H9 (cell line): ENCODE data around the gene FNDC3B. TPM values are rescaled to one million over a fixed set of nuclear protein-coding genes. Genes with fewer than 3 reads are reported as not detected.

Experiments used
- DNase-seq: peaks from one replicate; pipeline ENCODE4 v3.0.0-alpha.2; 2017
- H2AFZ ChIP-seq: one replicate; pipeline ENCODE4 v1.6.1; 2013; ENCODE audit warnings: mild to moderate bottlenecking, low read length, control low read depth, moderate library complexity
- H2AK5ac ChIP-seq: 2 replicates; pipeline ENCODE4 v1.6.1; 2013; ENCODE audit warnings: low read length, control low read depth, mixed read lengths; ENCODE audit not compliant: insufficient read length
- H2BK120ac ChIP-seq: one replicate; pipeline ENCODE4 v1.6.1; 2013; ENCODE audit warnings: low read depth, mild to moderate bottlenecking, low read length, control low read depth, inconsistent platforms; ENCODE audit not compliant: poor library complexity, severe bottlenecking
- H2BK12ac ChIP-seq: 2 replicates; pipeline ENCODE4 v1.6.1; 2013; ENCODE audit warnings: low read length, control low read depth, mixed read lengths, low read depth; ENCODE audit not compliant: insufficient read length
- H2BK15ac ChIP-seq: 2 replicates; pipeline ENCODE4 v1.6.1; 2013; ENCODE audit warnings: low read depth, low read length, control low read depth
- H2BK20ac ChIP-seq: one replicate; pipeline ENCODE4 v1.6.1; 2013; ENCODE audit warnings: low read depth, mild to moderate bottlenecking, low read length, control low read depth, inconsistent platforms; ENCODE audit not compliant: poor library complexity, severe bottlenecking
- H2BK5ac ChIP-seq: 2 replicates; pipeline ENCODE4 v1.6.1; 2013; ENCODE audit warnings: low read length, control low read depth, mixed read lengths; ENCODE audit not compliant: insufficient read length
- H3K14ac ChIP-seq: 2 replicates; pipeline ENCODE4 v1.6.1; 2013; ENCODE audit warnings: low read length, control low read depth; ENCODE audit not compliant: insufficient read depth
- H3K18ac ChIP-seq: 2 replicates; pipeline ENCODE4 v1.6.1; 2013; ENCODE audit warnings: low read depth, mild to moderate bottlenecking, mixed read lengths, low read length, control low read depth; ENCODE audit not compliant: insufficient read length
- H3K23ac ChIP-seq: 2 replicates; pipeline ENCODE4 v1.6.1; 2013; ENCODE audit warnings: low read length, control low read depth, mixed read lengths, low read depth; ENCODE audit not compliant: insufficient read length
- H3K23me2 ChIP-seq: 2 replicates; pipeline ENCODE4 v1.6.1; 2013; ENCODE audit warnings: low read depth, mild to moderate bottlenecking, mixed read lengths, low read length, control low read depth; ENCODE audit not compliant: insufficient read length, poor library complexity, severe bottlenecking
- H3K27ac ChIP-seq: 2 replicates; pipeline ENCODE4 v1.5.1; 2013; ENCODE audit warnings: low read length, control low read depth, mixed read lengths, low read depth; ENCODE audit not compliant: insufficient read length
- H3K27me3 ChIP-seq: 2 replicates; pipeline ENCODE4 v1.6.1; 2013; ENCODE audit warnings: low read length, control low read depth, inconsistent platforms; ENCODE audit not compliant: insufficient read depth
- H3K4ac ChIP-seq: 2 replicates; pipeline ENCODE4 v1.6.1; 2013; ENCODE audit warnings: low read depth, mild to moderate bottlenecking, control low read depth, inconsistent platforms, low read length, moderate library complexity
- H3K4me1 ChIP-seq: 2 replicates; pipeline ENCODE4 v1.6.1; 2013; ENCODE audit warnings: low read length, control low read depth, inconsistent platforms; ENCODE audit not compliant: insufficient read depth
- H3K4me2 ChIP-seq: 2 replicates; pipeline ENCODE4 v1.6.1; 2013; ENCODE audit warnings: low read length, control low read depth, mixed read lengths; ENCODE audit not compliant: insufficient read length, insufficient read depth
- H3K56ac ChIP-seq: 2 replicates; pipeline ENCODE4 v1.6.1; 2013; ENCODE audit warnings: low read depth, mild to moderate bottlenecking, mixed read lengths, low read length, control low read depth; ENCODE audit not compliant: insufficient read length
- H3K79me1 ChIP-seq: 2 replicates; pipeline ENCODE4 v1.6.1; 2013; ENCODE audit warnings: low read depth, mild to moderate bottlenecking, moderate library complexity, low read length, control low read depth, inconsistent platforms; ENCODE audit not compliant: insufficient read depth, poor library complexity, severe bottlenecking
- H3K79me2 ChIP-seq: 2 replicates; pipeline ENCODE4 v1.6.1; 2013; ENCODE audit warnings: low read length, control low read depth, inconsistent platforms; ENCODE audit not compliant: insufficient read depth
- H3K9ac ChIP-seq: 2 replicates; pipeline ENCODE4 v1.6.1; 2013; ENCODE audit warnings: low read length, control low read depth, mixed read lengths; ENCODE audit not compliant: insufficient read length; ENCODE audit errors: extremely low read depth
- H3K9me3 ChIP-seq: one replicate; pipeline ENCODE4 v1.6.1; 2013; ENCODE audit warnings: low read depth, low read length, inconsistent platforms; ENCODE audit not compliant: control insufficient read depth
- H3T11ph ChIP-seq: one replicate; pipeline ENCODE4 v1.6.1; 2013; ENCODE audit warnings: mild to moderate bottlenecking, low read length, control low read depth, inconsistent platforms
- H4K20me1 ChIP-seq: one replicate; pipeline ENCODE4 v1.6.1; 2013; ENCODE audit not compliant: control insufficient read depth, insufficient read length, insufficient read depth
- H4K5ac ChIP-seq: 2 replicates; pipeline ENCODE4 v1.6.1; 2013; ENCODE audit warnings: low read depth, mild to moderate bottlenecking, mixed read lengths, low read length, control low read depth; ENCODE audit not compliant: insufficient read length
- H4K8ac ChIP-seq: replicated peaks from 2 replicates; pipeline ENCODE4 v1.6.1; 2013; ENCODE audit warnings: low read length, control low read depth, mixed read lengths, low read depth; ENCODE audit not compliant: insufficient read length
- H4K91ac ChIP-seq: 2 replicates; pipeline ENCODE4 v1.6.1; 2013; ENCODE audit warnings: low read depth, mild to moderate bottlenecking, moderate library complexity, mixed read lengths, low read length, control low read depth; ENCODE audit not compliant: insufficient read length
- H3K27ac Mint-ChIP-seq, 3 experiments: 2 replicates in 2 of 3; 3 replicates in 1 of 3; pipeline ENCODE4 v1.8.0; 2020 to 2021; ENCODE audit warnings: mixed read lengths in 3 of 3, mild to moderate bottlenecking in 1 of 3, moderate library complexity in 1 of 3
- H3K27me3 Mint-ChIP-seq: 2 replicates; pipeline ENCODE4 v1.8.0; 2021; ENCODE audit warnings: low read depth, mild to moderate bottlenecking, moderate library complexity, mixed read lengths
- H3K36me3 Mint-ChIP-seq, 3 experiments: 2 replicates in 2 of 3; 3 replicates in 1 of 3; pipeline ENCODE4 v1.8.0; 2020 to 2021; ENCODE audit warnings: low read depth in 3 of 3, mixed read lengths in 3 of 3; ENCODE audit not compliant: insufficient read depth in 1 of 3
- H3K4me1 Mint-ChIP-seq, 2 experiments: 2 replicates each; pipeline ENCODE4 v1.8.0; 2020; ENCODE audit warnings: mixed read lengths in 2 of 2
- H3K4me3 Mint-ChIP-seq, 2 experiments: 2 replicates in 1 of 2; 3 replicates in 1 of 2; pipeline ENCODE4 v1.8.0; 2020 to 2021; ENCODE audit warnings: mild to moderate bottlenecking in 2 of 2, mixed read lengths in 2 of 2, moderate library complexity in 1 of 2
- H3K9me3 Mint-ChIP-seq, 2 experiments: 2 replicates in 1 of 2; 3 replicates in 1 of 2; pipeline ENCODE4 v1.8.0; 2020; ENCODE audit warnings: mild to moderate bottlenecking in 2 of 2, mixed read lengths in 2 of 2, moderate library complexity in 1 of 2
- WGBS: extraction: QIAGEN DNeasy Blood & Tissue Kit; methylation state at CpG from one replicate; pipeline ENCODE4 v1.1.7; 2013; ENCODE audit warnings: missing lambda C conversion rate, low lambda C conversion rate, mixed read lengths; ENCODE audit not compliant: insufficient read length; ENCODE audit errors: extremely low coverage; 5-methylcytosine and 5-hydroxymethylcytosine counted together
- total RNA-seq: library from RNA; stranded (reverse); gene quantifications from 2 replicates; pipeline ENCODE4 v1.2.1, GENCODE V29; 2021
- TF ChIP-seq, protein P1 (sequence below): fragments of 200-600 bp; sonication (generic); conservative IDR thresholded peaks from 3 replicates; pipeline ENCODE4 v1.8.0; 2021; ENCODE audit warnings: antibody characterized with exemption, mild to moderate bottlenecking

Gene FNDC3B
- total RNA-seq, 1 experiment from 2014 or later, result 43.8 TPM

DNA sequence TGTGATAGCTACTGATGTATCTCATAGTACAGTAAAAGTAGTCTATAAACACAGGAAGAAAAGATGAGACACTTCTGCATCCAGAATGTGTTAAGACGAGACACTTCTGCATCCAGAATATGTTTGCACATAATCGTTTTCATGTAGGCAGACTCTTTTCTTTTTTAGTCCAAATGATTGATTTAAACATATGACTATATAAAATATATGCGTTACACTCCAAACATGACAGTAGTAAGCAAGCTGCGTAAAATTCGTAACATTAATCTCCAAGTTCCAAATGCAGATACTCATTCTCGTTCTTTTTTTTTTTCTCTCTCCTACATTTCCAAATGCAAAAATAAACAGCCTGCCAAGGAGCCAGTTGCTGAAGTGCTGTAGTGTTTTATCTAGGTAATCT, 82.6 kb downstream of the FNDC3B start:
- Histone ChIP-seq H3T11ph (no peak overlapping the region), H3K27ac (no peak overlapping the region), H2BK5ac (no peak overlapping the region), H3K4me1 (peaks cover 7% of the 10 kb centered on the region; the same call in 1 of the 2 replicates), H3K56ac (no peak overlapping the region), H4K91ac (no peak overlapping the region), H4K8ac (no peak overlapping the region), H2BK15ac (no peak overlapping the region), H2AK5ac (no peak overlapping the region), H3K4ac (no peak overlapping the region), H3K23ac (no peak overlapping the region), H3K9me3 (no peaks in the 10 kb centered on the region), H3K4me2 (no peak overlapping the region), H4K20me1 (no peaks in the 10 kb centered on the region), H4K5ac (no peak overlapping the region), H2BK120ac (no peak overlapping the region), H3K23me2 (no peaks in the 10 kb centered on the region), H3K14ac (no peak overlapping the region), H2BK12ac (no peak overlapping the region), H3K79me2 (peaks cover 2% of the 10 kb centered on the region; the same call in 1 of the 2 replicates), H2AFZ (no peak overlapping the region), H3K9ac (no peak overlapping the region), H2BK20ac (no peak overlapping the region), H3K18ac (no peak overlapping the region), H3K27me3 (no peaks in the 10 kb centered on the region), H3K79me1 (no peaks in the 10 kb centered on the region)
- TF ChIP-seq, protein P1, sequence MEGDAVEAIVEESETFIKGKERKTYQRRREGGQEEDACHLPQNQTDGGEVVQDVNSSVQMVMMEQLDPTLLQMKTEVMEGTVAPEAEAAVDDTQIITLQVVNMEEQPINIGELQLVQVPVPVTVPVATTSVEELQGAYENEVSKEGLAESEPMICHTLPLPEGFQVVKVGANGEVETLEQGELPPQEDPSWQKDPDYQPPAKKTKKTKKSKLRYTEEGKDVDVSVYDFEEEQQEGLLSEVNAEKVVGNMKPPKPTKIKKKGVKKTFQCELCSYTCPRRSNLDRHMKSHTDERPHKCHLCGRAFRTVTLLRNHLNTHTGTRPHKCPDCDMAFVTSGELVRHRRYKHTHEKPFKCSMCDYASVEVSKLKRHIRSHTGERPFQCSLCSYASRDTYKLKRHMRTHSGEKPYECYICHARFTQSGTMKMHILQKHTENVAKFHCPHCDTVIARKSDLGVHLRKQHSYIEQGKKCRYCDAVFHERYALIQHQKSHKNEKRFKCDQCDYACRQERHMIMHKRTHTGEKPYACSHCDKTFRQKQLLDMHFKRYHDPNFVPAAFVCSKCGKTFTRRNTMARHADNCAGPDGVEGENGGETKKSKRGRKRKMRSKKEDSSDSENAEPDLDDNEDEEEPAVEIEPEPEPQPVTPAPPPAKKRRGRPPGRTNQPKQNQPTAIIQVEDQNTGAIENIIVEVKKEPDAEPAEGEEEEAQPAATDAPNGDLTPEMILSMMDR, result no peak
- H3K27ac Mint-ChIP-seq, result no peak overlapping the region
- H3K36me3 Mint-ChIP-seq, result peaks cover 8 to 35% (median 31%) of the 10 kb centered on the region in 3 experiments
- H3K27me3 Mint-ChIP-seq, result no peaks in the 10 kb centered on the region
- WGBS, result no CpG with 5 or more reads among the region's 6 CpGs
- H3K4me1 Mint-ChIP-seq, result peaks cover 25 to 40% of the 10 kb centered on the region in 2 experiments
- no peaks in the 10 kb centered on the region for H3K9me3 Mint-ChIP-seq
- DNase-seq, result no peak
- no peak overlapping the region for H3K4me3 Mint-ChIP-seq
